IMR-90 (cell line): Measurements from ENCODE around the gene GPC5. TPM values are rescaled to one million over a fixed set of nuclear protein-coding genes. Genes with fewer than 3 reads are reported as not detected.

Source experiments
- ATAC-seq: fragments of 200-7000 bp; cut with Tn5 transposase; 2 replicates; pipeline ENCODE4 v1.9.1; 2020; ENCODE audit warnings: low read depth, mild to moderate bottlenecking, moderate library complexity
- BruUV-seq: library from RNA; stranded (reverse); fragments of 400-500 nt; replicated peaks from 2 replicates; lab custom pipeline; 2021; lab: Mats Ljungman, UMichigan
- CTCF ChIA-PET: fragments of 300-600 bp; formaldehyde crosslinking; extraction: SDS; loops from one replicate; lab custom pipeline; 2021; ENCODE audit warnings: antibody characterized with exemption; lab: Yijun Ruan, JAX
- POLR2A ChIA-PET: fragments of 300-600 bp; sonication (Branson Sonifier 250); formaldehyde crosslinking; loops from one replicate; lab custom pipeline; 2022; ENCODE audit warnings: antibody characterized with exemption; ENCODE audit not compliant: unreplicated experiment; lab: Charles Lee
- DNase-seq: peaks from one replicate; pipeline ENCODE4 v3.0.0; 2013
- H2AFZ ChIP-seq: replicated peaks from 2 replicates; pipeline ENCODE3; 2013; ENCODE audit warnings: low read length, mild to moderate bottlenecking; ENCODE audit not compliant: poor library complexity
- H2AK5ac ChIP-seq: 2 replicates; pipeline ENCODE4 v1.6.1; 2013; ENCODE audit warnings: low read depth, low read length, inconsistent platforms
- H2AK9ac ChIP-seq: replicated peaks from 2 replicates; pipeline ENCODE3; 2013; ENCODE audit warnings: mild to moderate bottlenecking, low read depth, low read length, moderate library complexity; ENCODE audit not compliant: poor library complexity
- H2BK120ac ChIP-seq: 2 replicates; pipeline ENCODE4 v1.6.1; 2013; ENCODE audit warnings: low read depth, low read length, inconsistent platforms
- H2BK15ac ChIP-seq: 3 replicates; pipeline ENCODE4 v1.6.1; 2013; ENCODE audit warnings: low read depth, low read length, inconsistent platforms
- H2BK20ac ChIP-seq: 2 replicates; pipeline ENCODE4 v1.6.1; 2013; ENCODE audit warnings: low read depth, mild to moderate bottlenecking, inconsistent platforms, low read length, moderate library complexity
- H2BK5ac ChIP-seq: 2 replicates; pipeline ENCODE4 v1.6.1; 2013; ENCODE audit warnings: mild to moderate bottlenecking, low read depth, low read length, inconsistent platforms; ENCODE audit not compliant: poor library complexity, severe bottlenecking
- H3K14ac ChIP-seq: replicated peaks from 2 replicates; pipeline ENCODE4 v1.6.1; 2013; ENCODE audit warnings: low read depth, low read length, inconsistent platforms
- H3K18ac ChIP-seq: 2 replicates; pipeline ENCODE4 v1.6.1; 2013; ENCODE audit warnings: low read depth, low read length, control low read depth
- H3K23ac ChIP-seq: 2 replicates; pipeline ENCODE4 v1.6.1; 2013; ENCODE audit warnings: low read depth, low read length, inconsistent platforms
- H3K27ac ChIP-seq: 2 replicates; pipeline ENCODE4 v1.5.1; 2013; ENCODE audit warnings: mild to moderate bottlenecking, control low read depth, low read length; ENCODE audit not compliant: insufficient read depth
- H3K27me3 ChIP-seq: 2 replicates; pipeline ENCODE4 v1.6.1; 2013; ENCODE audit warnings: low read length; ENCODE audit not compliant: control insufficient read depth, insufficient read depth
- H3K36me3 ChIP-seq: 2 replicates; pipeline ENCODE4 v1.6.1; 2013; ENCODE audit warnings: low read length, mixed read lengths; ENCODE audit not compliant: control insufficient read depth, insufficient read depth
- H3K4ac ChIP-seq: 2 replicates; pipeline ENCODE4 v1.6.1; 2013; ENCODE audit warnings: low read depth, low read length, inconsistent platforms
- H3K4me1 ChIP-seq: 2 replicates; pipeline ENCODE4 v1.6.1; 2013; ENCODE audit warnings: low read length, mixed read lengths; ENCODE audit not compliant: control insufficient read depth, insufficient read depth
- H3K4me2 ChIP-seq: 2 replicates; pipeline ENCODE4 v1.6.1; 2013; ENCODE audit warnings: low read depth, mild to moderate bottlenecking, control low read depth, low read length, moderate library complexity
- H3K4me3 ChIP-seq: 2 replicates; pipeline ENCODE4 v1.5.1; 2013; ENCODE audit warnings: low read depth, mild to moderate bottlenecking, control low read depth, low read length, moderate library complexity; ENCODE audit not compliant: insufficient read depth
- H3K56ac ChIP-seq: 2 replicates; pipeline ENCODE4 v1.6.1; 2013; ENCODE audit warnings: low read length, inconsistent platforms; ENCODE audit not compliant: insufficient read depth; ENCODE audit errors: extremely low read depth
- H3K79me1 ChIP-seq, 2 experiments: 2 replicates each; pipeline ENCODE4 v1.6.1; 2013; ENCODE audit warnings: low read length in 2 of 2, inconsistent platforms in 1 of 2, low read depth in 1 of 2
- H3K9ac ChIP-seq: 2 replicates; pipeline ENCODE4 v1.6.1; 2013; ENCODE audit warnings: low read depth, low read length, control low read depth
- H3K9me1 ChIP-seq: 2 replicates; pipeline ENCODE4 v1.6.1; 2013; ENCODE audit warnings: low read length, inconsistent platforms; ENCODE audit not compliant: insufficient read depth
- H3K9me3 ChIP-seq: 2 replicates; pipeline ENCODE4 v1.6.1; 2013; ENCODE audit warnings: low read length; ENCODE audit not compliant: control insufficient read depth, insufficient read depth
- H4K20me1 ChIP-seq: 2 replicates; pipeline ENCODE4 v1.6.1; 2013; ENCODE audit warnings: low read length, inconsistent platforms; ENCODE audit not compliant: insufficient read depth
- H4K5ac ChIP-seq: 2 replicates; pipeline ENCODE4 v1.6.1; 2013; ENCODE audit warnings: mild to moderate bottlenecking, low read depth, low read length, control low read depth
- H4K8ac ChIP-seq, 2 experiments: 2 replicates each; pipeline ENCODE4 v1.6.1; 2013; ENCODE audit warnings: low read depth in 2 of 2, low read length in 2 of 2, control low read depth in 1 of 2, inconsistent platforms in 1 of 2
- H4K91ac ChIP-seq: 2 replicates; pipeline ENCODE4 v1.6.1; 2013; ENCODE audit warnings: low read depth, low read length, inconsistent platforms; ENCODE audit not compliant: insufficient read depth
- BHLHE40 ChIP-seq: fragments of 150-350 bp; IDR thresholded peaks from 2 replicates; pipeline ENCODE4 v1.6.1; 2016; ENCODE audit warnings: mild to moderate bottlenecking, low read depth, low read length
- CEBPB ChIP-seq: IDR thresholded peaks from 2 replicates; pipeline ENCODE4 v1.6.1; 2012; ENCODE audit warnings: low read depth, low read length, improper control_type of control experiment
- CHD1 ChIP-seq: IDR thresholded peaks from 2 replicates; pipeline ENCODE4 v1.6.1; 2012; ENCODE audit warnings: low read depth, low read length, improper control_type of control experiment
- CTCF ChIP-seq: conservative IDR thresholded peaks from 2 replicates; pipeline ENCODE4 v1.5.1; 2012; ENCODE audit warnings: mild to moderate bottlenecking, low read depth, low read length, improper control_type of control experiment
- ELK1 ChIP-seq: fragments of 150-350 bp; IDR thresholded peaks from 2 replicates; pipeline ENCODE4 v1.6.1; 2016; ENCODE audit warnings: low read depth, mild to moderate bottlenecking, low read length, moderate library complexity, borderline replicate concordance
- FOS ChIP-seq: fragments of 150-350 bp; IDR thresholded peaks from 2 replicates; pipeline ENCODE4 v1.6.1; 2016; ENCODE audit warnings: low read depth, low read length
- MAFK ChIP-seq: IDR thresholded peaks from 2 replicates; pipeline ENCODE4 v1.6.1; 2012; ENCODE audit warnings: low read depth, low read length, improper control_type of control experiment
- MAZ ChIP-seq: IDR thresholded peaks from 2 replicates; pipeline ENCODE4 v1.6.1; 2012; ENCODE audit warnings: low read depth, mild to moderate bottlenecking, low read length, improper control_type of control experiment, moderate library complexity, borderline replicate concordance
- MXI1 ChIP-seq: IDR thresholded peaks from 2 replicates; pipeline ENCODE4 v1.6.1; 2012; ENCODE audit warnings: low read depth, mild to moderate bottlenecking, low read length, moderate library complexity, borderline replicate concordance
- NFE2L2 ChIP-seq: fragments of 150-350 bp; IDR thresholded peaks from 2 replicates; pipeline ENCODE4 v1.6.1; 2016; ENCODE audit warnings: low read depth, mild to moderate bottlenecking, low read length
- POLR2A ChIP-seq: IDR thresholded peaks from 2 replicates; pipeline ENCODE4 v1.6.1; 2012; ENCODE audit warnings: mild to moderate bottlenecking, low read depth, low read length
- RAD21 ChIP-seq: IDR thresholded peaks from 2 replicates; pipeline ENCODE4 v1.6.1; 2012; ENCODE audit warnings: low read length, improper control_type of control experiment
- RCOR1 ChIP-seq: IDR thresholded peaks from 2 replicates; pipeline ENCODE4 v1.6.1; 2012; ENCODE audit warnings: mild to moderate bottlenecking, low read length, improper control_type of control experiment; ENCODE audit not compliant: insufficient replicate concordance
- RFX5 ChIP-seq: IDR thresholded peaks from 2 replicates; pipeline ENCODE4 v1.8.0; 2012; ENCODE audit warnings: low read depth, mild to moderate bottlenecking, low read length, moderate library complexity
- SMC3 ChIP-seq: fragments of 150-350 bp; IDR thresholded peaks from 2 replicates; pipeline ENCODE4 v1.6.1; 2016; ENCODE audit warnings: low read depth, mild to moderate bottlenecking, antibody characterized with exemption, low read length, moderate library complexity
- USF2 ChIP-seq: fragments of 150-350 bp; IDR thresholded peaks from 2 replicates; pipeline ENCODE4 v1.6.1; 2017; ENCODE audit warnings: mild to moderate bottlenecking, antibody characterized with exemption, low read length, low read depth
- dilution Hi-C: fragments of 300-500 bp; cut with HindIII; formaldehyde crosslinking; loops from one replicate; pipeline ENCODE4 v1.14.3; 2018; ENCODE audit warnings: low sequenced_read_pairs; ENCODE audit not compliant: unreplicated experiment
- in situ Hi-C: fragments of 300-500 bp; cut with MboI; formaldehyde crosslinking; loops from 3 replicates; pipeline ENCODE4 v1.14.3; 2019; ENCODE audit warnings: low sequenced_read_pairs, inconsistent platforms, mixed read lengths
- intact Hi-C: fragments of 100-400 bp; cut with micrococcal nuclease; formaldehyde crosslinking; loops from 2 replicates; pipeline ENCODE4 v1.10.0; 2022
- polyA plus RNA-seq, 3 experiments: library from polyadenylated mRNA; depleted of rRNA; stranded (reverse); fragments of >200 nt; gene quantifications; 2 replicates each; pipeline ENCODE4 v1.2.3, GENCODE V29; 2012; ENCODE audit warnings: low replicate concordance in 1 of 3
- total RNA-seq: library from RNA; depleted of rRNA; stranded (reverse); fragments of >200 nt; gene quantifications from 2 replicates; pipeline ENCODE4 v1.2.3, GENCODE V29; 2012

The GPC5 gene
- total and polyA plus RNA-seq, 2 of the 4 experiments (the other 2 are of a cell fraction) = 0.94 to 1.8 TPM

GRCh38 chr13:92143766-92144165, 745.3 kb downstream of the GPC5 start:
- Histone ChIP-seq H2BK5ac (no peak overlapping the region), H3K79me1 (no peaks in the 10 kb centered on the region), H3K36me3 (no peaks in the 10 kb centered on the region), H3K27ac (no peak overlapping the region), H3K18ac (no peak overlapping the region), H3K4me2 (no peak overlapping the region), H3K9ac (no peak overlapping the region), H2AK5ac (no peak overlapping the region), H2BK15ac (no peak overlapping the region), H2AFZ (no peak overlapping the region), H2BK120ac (no peak overlapping the region), H4K8ac (no peak overlapping the region), H3K27me3 (no peaks in the 10 kb centered on the region), H3K4ac (no peak overlapping the region), H4K91ac (no peak overlapping the region), H3K4me3 (no peak overlapping the region), H3K4me1 (no peaks in the 10 kb centered on the region), H4K20me1 (no peaks in the 10 kb centered on the region), H2BK20ac (no peak overlapping the region), H3K9me1 (no peaks in the 10 kb centered on the region), H3K56ac (no peak overlapping the region), H3K23ac (no peak overlapping the region), H3K9me3 (no peaks in the 10 kb centered on the region), H2AK9ac (no peak overlapping the region), H3K14ac (no peak overlapping the region), H4K5ac (no peak overlapping the region)
- ChIA-PET POLR2A (no interaction called here), CTCF (no interaction called here)
- BruUV-seq = no TSS peak
- DNase-seq (no peak), ATAC-seq (no peak)
- dilution Hi-C loops (no loop called here), in situ Hi-C loops (no loop called here), intact Hi-C loops (no loop called here)
- TF ChIP-seq MAFK (no peak), SMC3 (no peak), RAD21 (no peak), USF2 (no peak), RFX5 (no peak), MXI1 (no peak), CEBPB (no peak), CHD1 (no peak), RCOR1 (no peak), NFE2L2 (no peak), MAZ (no peak), BHLHE40 (no peak), CTCF (no peak), FOS (no peak), POLR2A (no peak), ELK1 (no peak)
